ENCODE measurements around the gene UQCR10.
"Not testable (repeated sequence)": the region's sequence is repeated elsewhere in the genome, so short reads cannot be mapped to it uniquely, and the experiment has no call there.

UQCR10 gene

GRCh38 chr22:29737251-29738117 is 29.7 kb upstream of the UQCR10 start:
- DNase-seq = no peak

- no peak for DNase-seq
These were observed 28.9 kb upstream of the UQCR10 start for GRCh38 chr22:29738118-29738815.

- no peak for DNase-seq
These were observed 27.8 kb upstream of the UQCR10 start for GRCh38 chr22:29739346-29739875.

GRCh38 chr22:29740216-29740615 is 27.0 kb upstream of the UQCR10 start:
- no peak for DNase-seq

- no peak for DNase-seq
These were observed 25.2 kb upstream of the UQCR10 start for GRCh38 chr22:29741926-29742325.

GRCh38 chr22:29742326-29742725 is 24.8 kb upstream of the UQCR10 start:
- DNase-seq = no peak

- no peak for DNase-seq
These were observed 22.3 kb upstream of the UQCR10 start for GRCh38 chr22:29744902-29745301.

- no peak for DNase-seq
These were observed 19.3 kb upstream of the UQCR10 start for GRCh38 chr22:29747832-29748231.

GRCh38 chr22:29748248-29748893 is 18.8 kb upstream of the UQCR10 start:
- DNase-seq = no peak

GRCh38 chr22:29750029-29750428 is 17.1 kb upstream of the UQCR10 start:
- no peak for DNase-seq

- DNase-seq = peak; percentile 39 to 47
These were observed 16.3 kb upstream of the UQCR10 start for GRCh38 chr22:29750559-29751538.

GRCh38 chr22:29751669-29752068 is 15.5 kb upstream of the UQCR10 start:
- no peak for DNase-seq

- no peak for DNase-seq
These were observed 13.1 kb upstream of the UQCR10 start for GRCh38 chr22:29753808-29754657.

GRCh38 chr22:29754658-29755395 is 12.3 kb upstream of the UQCR10 start:
- not testable (repeated sequence) for DNase-seq

- no peak for DNase-seq
These were observed 11.3 kb upstream of the UQCR10 start for GRCh38 chr22:29755889-29756288.

- no peak for DNase-seq
These were observed 10.8 kb upstream of the UQCR10 start for GRCh38 chr22:29756341-29756740.

- no peak for DNase-seq
These were observed 10.1 kb upstream of the UQCR10 start for GRCh38 chr22:29757096-29757495.

- no peak for DNase-seq
These were observed 9.0 kb upstream of the UQCR10 start for GRCh38 chr22:29758068-29758622.

- DNase-seq = no peak
These were observed 8.2 kb upstream of the UQCR10 start for GRCh38 chr22:29758959-29759358.

GRCh38 chr22:29762263-29762662 is 4.9 kb upstream of the UQCR10 start:
- DNase-seq = no peak

Data from CD4-positive, alpha-beta T cell treated with Interleukin-1 beta for 1 hour (primary cell).